HG03095 (cell line): Measurements from ENCODE around the gene FAM76A.
"Not testable (repeated sequence)": the region's sequence is repeated elsewhere in the genome, so short reads cannot be mapped to it uniquely, and the experiment has no call there.

Experiments used
- ATAC-seq: cut with Tn5 transposase; IDR thresholded peaks from one replicate; pipeline ENCODE4 v1.9.1; 2021; ENCODE audit warnings: moderate library complexity; ENCODE audit not compliant: unreplicated experiment

The FAM76A gene

GRCh38 chr1:27774654-27775053 lies 48.9 kb downstream of the FAM76A start:
- no peak for ATAC-seq

DNA sequence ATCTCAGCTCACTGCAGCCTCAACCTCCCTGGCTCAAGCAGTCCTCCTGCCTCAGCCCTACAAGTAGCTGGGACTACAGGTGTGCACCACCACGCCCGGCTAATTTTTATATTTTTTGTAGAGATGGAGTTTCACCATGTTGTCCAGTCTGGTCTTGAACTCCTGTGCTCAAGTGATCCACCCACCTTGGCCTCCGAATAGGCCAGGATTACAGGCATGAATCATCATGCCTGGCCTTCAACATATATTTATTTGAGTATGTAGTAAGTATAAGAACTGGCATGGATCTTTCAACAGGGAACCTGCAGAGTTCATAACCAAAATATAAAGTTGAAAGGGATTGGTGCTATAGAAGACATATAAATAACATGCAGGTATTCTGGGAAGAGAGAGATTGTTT lies 49.6 kb downstream of the FAM76A start:
- ATAC-seq, result not testable (repeated sequence)

DNA sequence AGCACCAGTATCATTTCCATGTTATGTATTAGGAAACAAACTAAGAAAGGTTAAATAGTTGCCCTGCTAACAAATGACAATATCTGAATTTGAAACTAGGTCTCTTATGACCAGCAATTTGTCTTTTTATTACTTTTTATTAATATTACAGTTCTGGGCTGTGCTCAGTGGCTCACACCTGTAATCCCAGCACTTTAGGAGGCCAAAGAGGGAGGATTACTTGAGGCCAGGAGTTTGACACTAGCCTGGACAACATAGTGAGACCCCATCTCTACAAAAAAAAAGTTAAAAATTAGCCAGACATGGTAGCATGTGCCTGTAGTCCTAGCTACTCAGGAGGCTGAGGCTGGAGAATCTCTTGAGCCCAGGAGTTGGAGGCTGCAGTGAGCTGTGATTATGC lies 50.5 kb downstream of the FAM76A start:
- not testable (repeated sequence) for ATAC-seq

DNA sequence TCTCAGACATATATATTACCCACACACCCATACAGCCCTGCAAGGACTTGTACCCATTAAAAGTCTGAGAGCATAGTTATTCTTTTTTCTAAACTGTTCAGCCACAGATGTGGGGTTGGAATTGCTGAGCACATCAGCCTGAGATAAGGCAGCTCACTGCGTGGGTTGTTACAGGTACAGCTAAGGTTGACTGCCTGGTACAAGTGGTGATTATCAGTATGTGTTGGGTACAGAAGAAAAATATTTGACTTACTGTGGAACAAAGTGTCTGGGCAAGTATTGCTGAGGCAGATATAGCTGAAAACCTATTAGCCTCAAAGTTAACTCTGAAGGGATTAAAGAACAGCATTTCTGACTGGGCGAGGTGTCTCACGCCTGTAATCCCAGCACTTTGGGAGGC lies 52.3 kb downstream of the FAM76A start:
- ATAC-seq, result no peak

- no peak for ATAC-seq
These were observed 53.4 kb downstream of the FAM76A start for GRCh38 chr1:27779122-27779521.

DNA sequence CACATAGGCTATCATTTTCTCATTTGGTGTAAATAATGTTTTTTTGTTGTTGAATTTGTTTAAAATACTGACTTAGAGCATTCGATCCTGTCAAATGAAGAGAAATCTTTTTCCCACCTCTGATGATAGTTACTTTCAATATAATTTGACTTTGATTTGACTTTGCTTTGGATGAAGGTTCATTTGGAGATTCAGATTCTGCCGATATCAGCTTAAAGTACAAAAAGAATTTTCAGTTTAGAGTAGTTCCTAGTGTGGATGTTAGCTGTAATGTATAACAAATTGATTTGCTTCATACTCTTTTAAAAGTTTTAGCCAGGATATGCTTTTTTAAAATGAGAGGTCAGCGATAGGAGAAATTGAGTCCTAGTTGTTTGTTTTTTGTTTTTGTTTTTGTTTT lies 57.2 kb downstream of the FAM76A start:
- no peak for ATAC-seq

GRCh38 chr1:27784700-27785099 lies 58.9 kb downstream of the FAM76A start:
- ATAC-seq, result no peak

DNA sequence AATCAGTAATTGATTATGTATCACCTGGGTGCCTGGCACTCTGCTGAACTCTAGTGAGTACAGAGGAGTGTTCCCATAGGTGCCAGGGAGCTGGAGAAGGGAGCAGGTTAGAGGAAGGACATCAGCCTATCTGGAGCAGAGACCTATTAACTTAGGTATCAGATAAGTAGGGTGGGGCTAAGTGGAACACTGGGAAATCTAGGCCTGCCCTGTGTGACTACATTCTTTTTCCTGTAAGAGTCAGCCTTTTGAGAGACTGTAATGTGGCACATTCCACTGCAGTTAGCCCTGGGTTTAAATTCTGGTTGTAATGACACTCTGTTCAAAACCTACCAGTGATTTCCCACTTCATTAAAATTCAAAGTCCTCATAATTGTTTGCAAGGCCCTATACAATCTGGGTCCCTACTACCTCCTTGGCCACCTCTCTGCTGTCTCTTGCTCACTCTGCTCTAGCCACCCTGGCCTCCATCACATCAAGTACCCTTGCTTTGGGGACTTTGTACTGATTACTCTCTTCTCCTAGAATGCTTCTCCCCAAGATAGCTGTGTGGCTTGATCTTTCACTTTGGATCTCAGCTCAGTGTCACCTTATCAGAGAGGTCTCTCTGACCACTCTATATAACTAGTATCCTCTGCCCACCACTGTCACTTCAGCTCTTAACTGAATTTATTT lies 60.2 kb downstream of the FAM76A start:
- ATAC-seq, result no peak

DNA sequence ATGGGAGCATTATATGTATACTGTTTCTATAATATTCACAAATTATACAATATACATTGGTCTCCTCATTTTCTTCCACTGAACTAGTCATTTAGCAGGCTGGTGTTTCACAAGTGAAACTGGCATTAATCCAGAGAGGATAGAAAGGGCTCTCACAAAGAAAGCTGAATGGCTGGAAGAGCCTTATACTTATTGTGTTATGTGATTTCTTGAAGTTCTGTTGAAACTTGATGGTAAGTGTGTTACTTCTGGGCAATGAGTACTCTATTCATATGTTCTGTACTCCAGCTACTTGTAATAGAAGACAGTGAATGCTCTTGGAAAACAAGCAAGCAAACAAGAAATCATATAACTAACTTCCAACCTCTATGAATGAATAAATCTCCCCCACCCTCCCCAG lies 62.1 kb downstream of the FAM76A start:
- ATAC-seq, result no peak

DNA sequence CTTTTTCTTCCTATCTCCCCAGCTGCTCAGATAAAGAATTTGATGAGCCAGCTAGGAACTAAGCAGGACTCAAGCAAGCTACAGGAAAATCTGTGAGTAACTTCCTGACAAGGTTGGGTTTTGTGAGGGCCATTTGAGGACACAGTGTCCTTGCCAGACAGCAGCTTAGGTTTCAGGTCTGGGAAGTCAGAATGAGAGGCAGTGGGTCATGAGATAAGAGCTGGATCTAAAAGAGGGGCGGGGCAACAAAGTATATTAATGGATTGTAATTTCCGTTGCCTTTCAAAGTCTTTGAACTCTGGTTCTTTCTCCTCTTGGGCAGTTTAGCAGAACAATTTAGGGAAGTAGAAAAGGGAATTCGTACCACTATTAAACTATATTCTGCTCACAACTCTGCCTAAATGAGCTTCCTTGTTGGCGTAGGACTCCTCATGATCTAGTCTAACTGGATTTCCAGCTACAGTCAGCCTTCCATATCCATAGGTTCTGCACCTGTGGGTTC lies 63.8 kb downstream of the FAM76A start:
- ATAC-seq, result no peak

DNA sequence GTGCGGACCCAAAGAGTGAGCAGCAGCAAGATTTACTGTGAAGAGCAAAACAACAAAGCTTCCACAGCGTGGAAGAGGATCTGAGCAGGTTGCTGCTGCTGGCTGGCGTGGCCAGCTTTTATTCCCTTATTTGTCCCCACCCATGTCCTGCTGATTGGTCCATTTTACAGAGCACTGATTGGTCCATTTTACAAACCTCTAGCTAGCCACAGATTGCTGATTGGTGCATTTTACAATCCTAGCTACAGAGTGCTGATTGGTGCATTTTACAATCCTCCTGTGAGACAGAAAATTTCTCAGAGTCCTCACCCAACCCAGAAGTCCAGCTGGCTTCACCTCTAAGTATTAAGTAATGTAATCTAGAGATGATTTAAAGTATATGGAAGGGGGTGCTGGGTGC lies 64.5 kb downstream of the FAM76A start:
- ATAC-seq, result not testable (repeated sequence)

GRCh38 chr1:27795601-27796000 lies 69.8 kb downstream of the FAM76A start:
- ATAC-seq, result no peak

- no peak for ATAC-seq
These were observed 79.0 kb downstream of the FAM76A start for GRCh38 chr1:27804791-27805190.

DNA sequence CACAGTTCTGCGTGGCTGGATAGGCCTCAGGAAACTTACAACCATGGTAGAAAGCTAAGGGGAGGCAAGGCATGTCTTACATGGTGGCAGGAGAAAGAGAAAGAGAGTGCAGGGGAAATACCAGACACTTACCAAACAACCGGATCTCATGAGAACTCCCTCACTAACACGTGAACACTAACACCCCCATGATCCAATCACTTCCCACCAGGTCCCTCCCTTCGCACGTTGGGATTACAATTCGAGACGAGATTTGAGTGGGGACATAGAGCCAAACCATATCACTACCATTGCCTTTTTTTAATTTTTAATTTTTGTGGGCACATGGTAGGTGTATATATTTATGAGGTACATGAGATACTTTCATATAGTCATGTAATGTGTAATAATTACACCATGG lies 81.0 kb downstream of the FAM76A start:
- no peak for ATAC-seq

DNA sequence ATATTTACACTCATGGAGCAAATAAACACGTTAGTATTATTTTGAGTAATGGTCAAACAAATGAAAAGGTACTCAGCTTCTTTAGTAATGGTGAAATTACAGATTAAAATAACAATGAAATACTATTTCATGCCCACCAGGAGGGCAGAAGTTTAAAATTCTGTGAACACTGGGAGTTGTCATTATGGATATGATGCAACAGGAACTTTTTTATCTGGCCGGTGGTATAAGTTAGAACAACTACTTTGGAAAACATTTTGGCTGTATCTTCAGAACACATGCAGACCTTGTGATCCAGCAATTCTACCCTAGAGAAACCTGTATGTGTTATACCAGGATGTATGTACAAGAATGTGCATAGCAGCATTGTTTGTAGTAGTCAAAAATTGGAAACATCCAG lies 81.6 kb downstream of the FAM76A start:
- no peak for ATAC-seq

GRCh38 chr1:27808131-27808530 lies 82.4 kb downstream of the FAM76A start:
- ATAC-seq, result not testable (repeated sequence)

- ATAC-seq, result no peak
These were observed 84.1 kb downstream of the FAM76A start for GRCh38 chr1:27809883-27810282.

GRCh38 chr1:27811741-27812500 lies 86.2 kb downstream of the FAM76A start:
- ATAC-seq, result no peak
